HG03103 (cell line): ENCODE results near the gene HAO2.
"Not testable (repeated sequence)": the region's sequence is repeated elsewhere in the genome, so short reads cannot be mapped to it uniquely, and the experiment has no call there.

Experiments used
- ATAC-seq: cut with Tn5 transposase; IDR thresholded peaks from one replicate; pipeline ENCODE4 v1.9.1; 2021; ENCODE audit warnings: low read depth; ENCODE audit not compliant: unreplicated experiment

Gene HAO2

DNA sequence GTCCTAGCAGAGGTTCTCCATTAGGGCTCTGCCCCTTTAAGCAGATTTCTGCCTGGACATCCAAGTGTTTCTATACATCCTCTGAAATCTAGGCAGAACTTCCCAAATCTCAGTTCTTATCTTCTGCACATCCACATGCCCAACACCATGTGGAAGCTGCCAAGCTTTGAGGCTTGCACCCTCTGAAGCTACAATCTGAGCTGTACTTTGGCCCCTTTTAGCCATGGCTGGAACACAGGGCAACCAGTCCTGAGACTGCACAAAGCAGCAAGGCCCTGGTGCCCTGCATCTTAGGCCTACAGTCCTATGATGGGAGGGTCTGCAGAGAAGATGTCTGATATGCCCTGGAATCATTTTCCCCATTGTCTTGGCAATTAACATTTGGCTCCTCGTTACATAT, 8.0 kb downstream of the HAO2 start:
- ATAC-seq: no peak

DNA sequence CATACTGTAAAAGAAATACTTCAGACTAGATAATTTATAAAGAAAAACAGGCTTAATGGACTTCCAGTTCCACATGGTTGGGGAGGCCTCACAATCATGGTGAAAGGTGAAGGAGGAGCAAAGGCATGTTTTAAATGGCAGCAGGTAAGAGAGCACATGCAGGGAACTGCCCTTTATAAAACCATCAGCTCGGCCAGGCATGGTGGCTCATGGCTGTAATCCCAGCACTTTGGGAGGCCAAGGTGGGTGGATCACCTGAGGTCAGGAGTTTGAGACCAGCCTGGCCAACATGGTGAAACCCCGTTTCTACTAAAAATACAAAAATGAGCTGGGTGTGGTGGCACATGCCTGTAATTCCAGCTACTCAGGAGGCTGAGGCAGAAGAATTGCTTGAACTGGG, 9.0 kb downstream of the HAO2 start:
- ATAC-seq: not testable (repeated sequence)

DNA sequence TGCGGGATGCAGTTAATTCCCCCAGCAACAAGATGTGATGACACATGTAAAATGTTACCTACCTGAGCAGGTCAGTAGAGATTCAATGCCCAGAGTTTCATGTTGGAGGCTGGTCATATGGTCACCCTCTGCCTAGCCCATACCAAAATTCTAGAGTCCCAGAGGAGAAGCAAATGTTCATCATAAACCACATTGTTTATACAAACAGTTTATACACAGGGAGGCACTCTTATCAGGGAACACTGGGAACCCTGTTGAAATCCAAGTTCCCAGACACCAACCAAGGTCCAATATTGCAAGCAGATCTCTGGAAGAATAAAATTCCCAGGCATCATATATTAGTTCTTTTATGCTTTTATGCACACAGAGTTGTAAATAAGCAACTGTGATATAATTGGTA, 10.5 kb downstream of the HAO2 start:
- ATAC-seq: no peak

DNA sequence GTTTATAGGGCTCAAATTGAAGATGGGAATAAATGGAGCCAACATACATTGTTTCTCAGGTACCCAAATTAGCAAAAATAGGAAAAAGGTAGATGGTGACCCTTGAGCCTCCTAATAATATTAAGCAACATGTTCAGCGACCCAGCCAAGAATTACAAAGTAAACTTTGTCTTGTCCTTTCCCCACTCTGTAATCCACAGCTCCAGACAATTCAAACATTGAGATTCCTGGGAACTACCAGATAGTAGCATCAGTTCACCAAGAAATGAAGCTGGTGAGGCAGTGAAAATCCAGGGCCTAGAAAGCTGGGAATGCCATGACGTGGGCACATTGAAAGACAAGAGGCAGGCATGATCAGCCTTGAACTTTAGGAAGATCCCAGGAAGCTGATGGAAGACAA, 11.7 kb downstream of the HAO2 start:
- ATAC-seq: no peak

DNA sequence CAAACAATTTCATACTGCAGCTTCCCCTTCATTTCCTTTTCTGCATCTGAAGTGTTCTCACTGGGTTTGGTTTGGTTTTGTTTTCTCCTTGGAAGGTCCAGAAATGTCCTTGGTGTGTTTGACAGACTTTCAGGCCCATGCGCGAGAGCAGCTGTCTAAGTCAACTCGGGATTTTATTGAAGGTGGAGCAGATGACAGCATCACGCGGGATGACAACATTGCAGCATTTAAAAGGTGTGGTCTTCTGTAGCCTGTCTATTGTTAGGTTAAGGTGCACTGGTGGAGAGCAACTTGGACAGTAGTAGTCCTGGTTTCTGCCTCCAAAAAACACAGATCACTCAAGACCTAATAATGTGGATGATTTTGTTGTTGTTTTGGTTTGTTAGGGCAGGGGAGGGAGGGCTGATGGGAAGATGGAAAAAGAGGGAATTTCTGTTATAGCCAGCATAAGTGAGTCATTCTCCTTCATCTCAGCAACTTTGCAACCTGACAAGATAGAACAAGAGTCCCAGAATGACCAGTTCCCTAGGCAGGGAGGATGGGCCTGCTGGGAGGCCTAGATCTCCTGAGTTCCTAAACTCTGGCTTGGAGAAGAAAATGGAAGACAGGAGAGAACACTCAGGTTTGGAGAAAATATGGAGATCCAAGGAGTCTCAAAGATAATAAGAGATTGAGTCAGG, 12.5 kb downstream of the HAO2 start:
- no peak for ATAC-seq

DNA sequence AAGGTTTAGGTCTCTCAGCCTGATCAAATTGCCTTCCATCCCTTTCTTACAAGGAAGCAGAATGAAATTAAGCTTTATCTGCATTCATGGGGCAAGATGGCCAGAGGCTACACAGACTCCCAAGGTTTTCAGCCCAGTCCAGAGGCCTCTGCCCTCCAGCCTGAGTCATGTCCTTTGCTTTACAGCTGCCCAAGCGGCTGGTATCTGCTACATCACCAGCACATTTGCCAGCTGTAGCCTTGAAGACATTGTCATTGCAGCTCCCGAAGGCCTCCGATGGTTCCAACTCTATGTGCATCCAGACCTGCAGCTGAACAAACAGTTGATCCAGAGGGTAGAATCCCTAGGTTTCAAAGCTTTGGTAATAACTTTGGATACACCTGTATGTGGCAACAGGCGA, 16.0 kb downstream of the HAO2 start:
- no peak for ATAC-seq

DNA sequence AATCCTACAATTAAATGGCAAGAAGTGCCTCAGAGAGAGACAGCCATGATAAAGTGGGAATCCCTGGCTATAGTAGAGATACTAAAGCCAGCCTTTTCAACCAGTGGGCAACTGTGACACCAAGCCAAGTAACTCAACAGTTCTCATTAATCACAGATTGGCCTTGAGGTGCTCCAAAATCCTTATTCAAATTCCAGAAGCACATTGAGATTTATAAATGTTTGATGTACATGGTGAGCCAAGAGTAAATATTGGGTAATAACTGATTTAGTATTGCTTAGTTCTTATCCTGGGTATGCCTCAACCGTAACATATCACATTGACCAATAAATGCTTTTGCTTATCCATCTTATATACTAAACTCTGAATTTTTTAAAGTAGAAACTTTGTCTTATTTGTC, 17.1 kb downstream of the HAO2 start:
- ATAC-seq: no peak

DNA sequence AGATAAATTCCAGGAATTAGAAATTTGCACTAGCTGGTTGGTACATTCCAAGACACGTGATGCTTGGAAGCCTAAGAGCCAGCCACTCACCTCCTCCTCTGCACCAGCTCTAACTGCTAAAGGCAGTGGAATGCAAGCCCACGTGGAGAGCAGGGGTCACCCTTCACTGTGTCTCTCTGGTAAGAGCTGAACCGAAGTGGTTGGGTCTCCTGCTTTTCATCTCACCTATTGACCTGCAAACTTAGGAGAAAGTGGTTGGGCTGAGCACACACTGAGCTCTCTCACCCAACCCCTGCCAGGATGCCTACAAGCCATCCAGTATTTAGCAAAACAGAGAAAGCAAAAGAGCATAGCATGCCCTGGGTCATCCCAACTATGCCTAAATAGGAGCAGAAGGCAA, 19.3 kb downstream of the HAO2 start:
- ATAC-seq: no peak

DNA sequence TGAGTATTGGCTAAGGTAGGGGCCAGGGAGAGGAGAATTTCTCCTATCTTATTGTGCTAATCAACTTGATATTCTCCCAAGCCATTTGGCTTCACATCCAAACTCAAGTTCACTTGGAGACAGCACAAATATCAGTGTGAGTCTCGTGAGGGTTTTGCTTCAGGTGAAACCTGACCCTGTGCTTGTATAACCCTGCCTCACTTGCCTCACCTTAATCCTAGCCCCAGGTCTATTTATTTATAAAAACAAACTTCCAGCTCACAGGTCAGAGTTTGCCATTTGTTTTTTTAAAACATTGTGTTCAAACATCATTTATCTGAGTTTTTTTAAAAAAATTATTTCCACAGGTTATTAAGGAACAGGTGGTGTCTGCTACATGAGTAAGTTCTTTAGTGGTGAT, 19.9 kb downstream of the HAO2 start:
- no peak for ATAC-seq

DNA sequence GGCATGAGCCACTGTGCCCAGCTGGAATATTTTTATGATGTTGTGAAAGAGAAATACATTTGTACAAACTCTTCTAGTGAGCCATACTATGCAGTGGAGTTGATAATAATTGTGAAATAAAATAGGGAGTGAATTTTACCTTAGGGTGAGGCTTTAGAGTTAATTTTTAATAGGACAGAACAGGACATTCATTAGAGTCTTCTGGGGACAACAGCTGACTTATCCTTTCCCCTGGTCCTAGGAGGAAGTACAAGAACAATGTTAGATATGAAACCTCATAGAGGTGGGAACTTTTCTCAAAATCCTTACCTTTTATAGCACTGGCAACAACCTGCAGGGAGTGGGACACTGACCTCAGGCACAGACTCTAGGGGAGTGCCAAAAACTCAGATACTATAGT, 21.9 kb downstream of the HAO2 start:
- ATAC-seq: no peak

DNA sequence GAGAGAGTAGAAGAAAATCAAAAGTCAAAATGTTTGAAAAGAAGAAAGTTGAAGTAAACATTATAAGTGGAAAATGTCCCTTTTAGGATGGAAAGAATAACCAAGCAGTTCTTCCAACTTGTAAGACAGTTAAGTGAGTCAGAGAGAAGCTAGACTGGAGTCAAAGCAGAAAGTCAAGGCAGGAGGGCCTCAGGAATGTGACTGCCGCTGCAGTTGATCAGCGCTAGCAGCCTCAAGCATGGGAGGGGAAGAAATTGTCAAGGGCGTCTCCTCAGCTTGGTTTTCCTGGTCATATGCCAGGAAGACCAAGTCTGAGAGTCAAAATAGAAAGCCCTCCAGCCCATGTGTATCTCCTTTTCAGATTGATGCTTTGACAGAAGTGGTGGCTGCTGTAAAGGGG, 23.2 kb downstream of the HAO2 start:
- ATAC-seq: no peak

DNA sequence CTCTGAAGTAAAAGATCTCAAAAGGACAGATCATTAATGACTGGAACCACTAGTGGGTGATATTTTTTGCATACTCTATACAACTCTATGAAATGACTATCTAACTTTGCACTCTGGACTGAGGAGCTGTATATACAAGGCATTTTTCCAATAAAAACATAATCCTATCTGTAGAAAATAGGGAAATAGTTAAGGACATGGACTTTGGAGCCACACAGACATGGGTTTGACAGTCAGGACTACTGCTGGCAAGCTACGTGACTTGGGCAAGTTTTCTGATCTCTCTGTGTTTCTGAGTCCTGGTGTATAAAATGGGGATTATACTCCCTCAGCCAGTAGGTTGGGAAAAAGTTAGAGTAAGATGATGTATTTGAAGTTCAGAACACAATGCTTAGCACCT, 25.5 kb downstream of the HAO2 start:
- no peak for ATAC-seq

DNA sequence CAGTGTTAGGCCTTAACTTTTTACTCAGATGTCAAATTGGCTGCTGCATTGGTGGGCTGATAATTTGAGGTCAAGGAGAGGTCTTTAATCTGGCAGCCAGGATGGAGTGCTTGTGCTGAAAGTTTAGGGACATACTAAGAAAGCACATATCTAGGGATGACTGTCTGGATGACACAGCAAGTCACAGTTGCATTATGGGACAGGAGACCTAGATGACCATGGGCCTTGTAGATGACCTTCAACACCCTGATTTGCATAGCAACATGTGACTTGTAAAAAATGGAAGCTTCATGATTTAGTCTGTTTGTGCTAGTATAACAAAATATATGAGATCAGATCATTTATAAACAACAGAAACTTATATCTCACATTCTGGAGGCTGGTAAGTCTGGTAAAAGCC, 28.4 kb downstream of the HAO2 start:
- ATAC-seq: no peak

DNA sequence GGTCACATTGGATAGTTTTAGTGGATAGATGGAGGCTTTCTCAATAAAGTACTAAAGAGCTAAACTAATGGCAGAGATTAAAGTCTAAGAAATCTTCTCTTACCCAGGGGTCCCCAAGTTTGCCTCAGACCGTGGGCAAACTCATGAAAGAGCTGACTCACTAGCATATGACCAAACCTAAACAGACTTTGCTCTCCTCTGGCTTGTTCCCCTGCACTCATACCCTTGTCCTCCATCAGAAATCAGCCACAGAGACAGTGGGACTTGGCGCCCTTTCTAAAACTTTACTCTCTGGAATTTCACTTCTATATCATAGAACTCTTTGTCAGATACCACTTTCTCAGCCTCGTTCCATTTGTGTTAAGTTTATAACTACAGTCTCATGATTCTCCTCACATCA, 29.4 kb downstream of the HAO2 start:
- ATAC-seq: no peak

DNA sequence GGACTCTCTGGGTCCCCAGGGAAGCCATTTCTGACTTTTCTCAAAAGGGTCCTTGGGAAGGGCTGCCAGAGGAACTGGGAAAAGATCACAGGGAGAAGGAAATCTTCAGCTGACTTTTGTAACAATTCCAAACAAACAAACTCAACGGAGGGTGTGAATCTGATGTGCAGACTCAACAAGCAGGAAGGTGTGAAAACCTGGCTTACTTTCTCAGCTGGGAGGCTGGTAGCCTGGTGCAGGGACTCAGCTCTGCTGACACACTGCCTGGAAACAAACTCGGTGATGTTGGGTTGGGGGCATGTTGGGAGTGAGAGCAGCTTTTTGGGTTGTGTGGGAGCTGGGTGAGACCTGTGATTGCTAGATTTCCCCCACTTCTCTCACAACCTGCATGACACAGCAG, 36.2 kb downstream of the HAO2 start:
- no peak for ATAC-seq

DNA sequence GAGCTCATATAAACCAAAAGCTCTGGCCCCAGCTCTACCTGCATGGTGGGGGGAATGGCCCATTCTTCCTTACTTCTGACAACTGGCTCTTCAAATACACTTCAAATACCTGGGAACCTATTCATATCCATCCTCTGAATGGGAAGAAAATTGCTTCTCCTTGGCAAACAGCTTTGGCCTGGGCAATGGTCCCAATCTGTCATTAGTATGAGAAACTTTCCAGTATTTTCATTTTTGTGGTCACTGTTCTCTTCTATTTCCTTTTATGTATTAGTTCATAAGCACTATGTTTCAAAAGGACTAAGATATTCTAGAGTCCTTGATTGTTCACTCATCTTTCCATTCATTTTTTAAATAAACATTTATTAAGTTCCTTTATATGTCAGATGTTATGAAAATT, 41.1 kb downstream of the HAO2 start:
- ATAC-seq: no peak

DNA sequence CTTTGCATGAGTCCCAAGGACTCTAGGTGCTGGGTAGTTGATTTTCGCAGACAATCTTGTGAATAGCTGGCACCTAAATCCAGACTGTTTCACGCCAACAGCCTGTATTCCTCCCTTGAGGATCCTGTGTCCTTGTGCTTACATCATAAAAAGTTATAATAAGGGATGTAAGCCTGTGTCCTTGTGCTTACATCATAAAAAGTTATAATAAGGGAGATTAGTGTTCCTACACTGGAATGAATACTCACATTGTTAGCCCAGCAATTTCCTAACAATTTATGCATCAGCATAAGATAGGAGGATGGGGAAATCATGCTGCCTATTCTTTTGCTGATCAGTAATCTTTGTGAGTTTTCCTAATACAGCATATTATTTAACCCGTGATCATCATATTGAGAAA, 42.4 kb downstream of the HAO2 start:
- no peak for ATAC-seq

DNA sequence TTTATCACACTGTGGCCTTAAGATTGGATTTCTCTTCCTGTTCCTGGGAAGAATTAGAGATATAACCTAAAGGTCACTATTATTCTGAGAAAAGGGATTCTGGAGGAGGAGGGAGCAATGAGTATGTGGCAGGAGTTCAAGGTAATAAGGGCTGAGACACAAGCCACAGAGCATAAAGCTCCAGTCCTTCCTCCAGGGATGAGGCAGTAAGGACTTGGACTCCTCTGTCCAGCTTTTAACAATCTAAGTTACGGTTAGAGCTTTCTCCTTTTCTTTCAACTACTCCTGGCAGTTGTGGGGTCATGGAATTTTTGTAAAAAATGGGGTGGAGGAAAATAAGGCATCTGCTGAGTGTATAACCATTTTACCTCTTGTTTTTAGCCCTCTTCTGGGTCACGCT, 46.4 kb downstream of the HAO2 start, which contains the start of gene HSD3B2:
Gene HSD3B2, plus strand, starts transcription at position 201 of the 400 bp plus-strand sequence. CDS start 270 bp downstream, outside the sequence.
- no peak for ATAC-seq

DNA sequence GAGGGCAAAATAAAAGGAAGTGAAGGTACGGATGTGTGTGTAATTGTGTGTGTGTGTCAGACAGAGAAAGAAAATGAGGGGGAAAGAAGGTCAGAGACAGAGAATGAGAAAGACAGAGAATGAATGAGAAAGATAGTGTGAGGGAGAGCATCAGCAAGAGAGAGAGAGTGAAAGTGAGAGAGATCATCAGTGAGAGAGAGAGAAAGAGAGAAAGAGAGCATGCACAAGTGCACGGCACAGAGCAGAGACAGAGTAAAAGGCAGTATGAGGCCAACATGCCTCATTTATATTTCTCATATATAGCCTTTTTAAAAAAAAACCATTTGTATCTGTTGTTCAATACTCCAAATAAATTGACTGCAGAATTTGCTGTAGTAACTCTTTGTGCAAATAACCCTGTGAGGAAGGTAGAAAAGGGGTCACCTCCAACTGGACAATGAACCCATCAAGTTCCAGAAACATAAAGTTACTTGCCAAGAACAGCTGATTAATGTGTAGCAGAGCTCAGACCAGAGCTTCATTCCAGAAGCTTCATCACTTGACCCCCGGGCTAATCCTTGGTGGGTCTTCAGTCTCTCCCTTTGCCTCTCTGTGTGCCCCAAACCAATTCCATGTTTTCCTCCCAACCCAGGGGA, 47.5 kb downstream of the HAO2 start:
- no peak for ATAC-seq

DNA sequence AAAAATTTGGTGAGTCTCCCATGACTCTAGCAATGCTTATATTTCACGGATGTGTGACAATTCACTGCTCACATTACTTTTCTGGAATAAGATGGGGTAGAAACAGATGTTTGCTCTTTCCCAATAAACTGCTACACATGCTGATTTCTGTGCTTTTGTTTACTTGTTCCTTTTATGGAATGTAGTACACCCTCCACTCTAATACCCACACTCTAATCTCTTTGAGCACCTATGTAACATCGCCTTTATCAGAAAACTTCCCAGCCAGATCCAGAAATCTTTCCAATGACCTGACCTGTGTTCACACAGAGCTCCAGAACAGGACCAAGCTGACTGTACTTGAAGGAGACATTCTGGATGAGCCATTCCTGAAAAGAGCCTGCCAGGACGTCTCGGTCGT, 50.5 kb downstream of the HAO2 start:
- no peak for ATAC-seq

DNA sequence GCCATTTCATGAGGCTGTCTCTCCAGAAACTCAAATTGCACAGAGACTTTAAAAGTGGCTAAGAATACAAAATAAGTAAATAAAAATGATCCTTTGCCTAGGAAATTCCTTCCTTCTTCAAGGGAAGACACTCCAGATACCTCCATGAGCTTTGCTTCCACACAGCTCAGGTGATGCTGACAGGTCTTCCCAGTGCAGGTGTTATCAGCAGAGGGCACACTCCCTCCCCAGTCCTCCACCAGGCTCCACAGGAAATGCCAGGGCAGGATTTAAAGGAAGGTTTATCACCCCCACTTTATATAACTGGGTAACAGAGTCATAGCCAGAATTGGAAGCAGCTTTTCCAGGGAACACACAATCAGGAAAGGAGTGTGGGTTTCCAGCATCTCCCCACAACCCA, 52.1 kb downstream of the HAO2 start:
- ATAC-seq: no peak

DNA sequence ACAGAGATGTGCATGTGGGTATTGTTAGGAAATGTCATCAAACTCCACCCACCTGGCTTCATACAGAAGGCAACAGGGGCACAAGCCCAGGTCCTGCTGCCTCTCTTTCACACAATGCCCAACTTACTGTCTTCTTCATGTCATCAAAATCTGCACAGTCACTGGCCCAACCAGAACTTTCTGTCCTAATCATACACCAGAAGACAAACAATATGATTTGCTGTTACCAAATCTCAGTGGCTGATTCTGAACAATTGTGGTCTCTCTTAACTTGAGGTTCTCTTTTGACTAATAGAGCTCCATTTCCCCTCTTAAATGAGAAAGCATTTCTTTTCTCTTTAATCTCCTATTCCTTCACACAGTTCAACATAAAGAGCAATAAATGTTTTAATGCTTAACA, 54.0 kb downstream of the HAO2 start:
- no peak for ATAC-seq

DNA sequence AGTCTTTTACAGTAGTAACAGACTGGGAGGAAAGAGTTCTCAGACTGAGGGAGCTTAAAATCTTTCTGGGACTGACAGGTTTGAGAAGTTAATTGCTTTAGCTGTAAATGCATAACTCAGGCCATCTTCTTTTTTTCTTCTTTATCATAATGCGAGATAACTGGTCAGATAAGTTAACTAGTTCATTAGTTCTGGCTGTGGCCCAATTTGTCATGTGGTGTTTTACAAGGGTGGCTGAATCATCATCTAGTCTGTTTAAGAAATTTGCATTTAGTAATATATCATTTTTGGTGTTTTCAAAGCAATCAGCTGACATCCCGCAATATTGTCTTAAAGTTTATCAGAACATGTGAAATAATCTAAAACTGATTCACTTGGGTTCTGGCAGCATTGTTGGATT, 60.4 kb downstream of the HAO2 start:
- no peak for ATAC-seq
